OCI-LY7 (cell line): Measurements from ENCODE around the gene HAT1.

Experiments used
- CTCF ChIP-seq: fragments of 200-600 bp; sonication (generic); conservative IDR thresholded peaks from 2 replicates; pipeline ENCODE4 v1.5.1; 2014; ENCODE audit warnings: mild to moderate bottlenecking, antibody characterized with exemption, low read length, moderate library complexity, mixed read lengths
- EZH2phosphoT487 ChIP-seq: fragments of 200-600 bp; sonication (generic); IDR thresholded peaks from 2 replicates; pipeline ENCODE4 v1.6.1; 2018; ENCODE audit warnings: low read depth, borderline replicate concordance, mild to moderate bottlenecking, mixed run types, antibody characterized with exemption, low read length, moderate library complexity, mixed read lengths

- TF ChIP-seq CTCF (no peak), EZH2phosphoT487 (no peak)
Observed at GRCh38 chr2:171943869-171944268, 21.6 kb downstream of the HAT1 start.
